ENCODE results near the gene DENND6B.
"Not testable (repeated sequence)": the region's sequence is repeated elsewhere in the genome, so short reads cannot be mapped to it uniquely, and the experiment has no call there.

- TF ChIP-seq POLR2A, CTCF (IDR thresholded peaks at IDR 0.05): not testable (repeated sequence)
These were observed 53.0 kb downstream of the DENND6B start for GRCh38 chr22:50273781-50274180.
